Neuronal stem cell (in vitro differentiated cells): ENCODE data around the gene PEAR1.

Source experiments
- DNase-seq: peaks from one replicate; pipeline ENCODE4 v3.0.0-alpha.2; 2013; ENCODE audit warnings: low spot score
- H2AFZ ChIP-seq: one replicate; pipeline ENCODE4 v1.6.1; 2013; ENCODE audit warnings: mild to moderate bottlenecking, low read length, inconsistent platforms
- H2AK5ac ChIP-seq: 2 replicates; pipeline ENCODE4 v1.6.1; 2013; ENCODE audit warnings: low read depth, mild to moderate bottlenecking, inconsistent platforms, low read length, moderate library complexity, mixed read lengths
- H2BK120ac ChIP-seq: 2 replicates; pipeline ENCODE4 v1.6.1; 2013; ENCODE audit warnings: low read depth, mild to moderate bottlenecking, inconsistent platforms, low read length, moderate library complexity, mixed read lengths
- H2BK12ac ChIP-seq: one replicate; pipeline ENCODE4 v1.6.1; 2013; ENCODE audit warnings: low read length, inconsistent platforms
- H2BK15ac ChIP-seq: 2 replicates; pipeline ENCODE4 v1.6.1; 2013; ENCODE audit warnings: mild to moderate bottlenecking, low read length, inconsistent platforms, mixed read lengths
- H2BK5ac ChIP-seq: one replicate; pipeline ENCODE4 v1.6.1; 2013; ENCODE audit warnings: inconsistent platforms, mild to moderate bottlenecking, low read length, moderate library complexity
- H3K14ac ChIP-seq: one replicate; pipeline ENCODE4 v1.6.1; 2013; ENCODE audit warnings: low read length, inconsistent platforms
- H3K18ac ChIP-seq: 2 replicates; pipeline ENCODE4 v1.6.1; 2013; ENCODE audit warnings: low read length, inconsistent platforms
- H3K23ac ChIP-seq: 2 replicates; pipeline ENCODE4 v1.6.1; 2013; ENCODE audit warnings: low read depth, mild to moderate bottlenecking, mixed read lengths, low read length, inconsistent platforms; ENCODE audit not compliant: poor library complexity
- H3K27ac ChIP-seq: replicated peaks from 3 replicates; pipeline ENCODE4 v1.5.1; 2013; ENCODE audit warnings: low read length, inconsistent platforms
- H3K27me3 ChIP-seq, 3 experiments: 2 replicates each; pipeline ENCODE4 v1.6.1; 2013; ENCODE audit warnings: low read length in 3 of 3, mild to moderate bottlenecking in 2 of 3, inconsistent platforms in 1 of 3, low read depth in 1 of 3, mixed read lengths in 1 of 3, moderate library complexity in 1 of 3; ENCODE audit not compliant: control insufficient read depth in 3 of 3, insufficient read depth in 3 of 3
- H3K36me3 ChIP-seq, 2 donors: replicated peaks in 1 of 2; 2 replicates each; pipeline ENCODE4 v1.6.1; 2013; ENCODE audit warnings: low read length in 2 of 2; ENCODE audit not compliant: control insufficient read depth in 2 of 2, insufficient read depth in 2 of 2
- H3K4ac ChIP-seq: 2 replicates; pipeline ENCODE4 v1.6.1; 2013; ENCODE audit warnings: inconsistent platforms, mild to moderate bottlenecking, low read length, moderate library complexity
- H3K4me1 ChIP-seq, 2 donors: 1 replicate in 1 of 2; 2 replicates in 1 of 2; pipeline ENCODE4 v1.6.1; 2013; ENCODE audit warnings: low read length in 2 of 2, low read depth in 1 of 2; ENCODE audit not compliant: control insufficient read depth in 2 of 2, insufficient read depth in 1 of 2
- H3K4me2 ChIP-seq: one replicate; pipeline ENCODE4 v1.6.1; 2013; ENCODE audit warnings: mild to moderate bottlenecking, low read length, inconsistent platforms; ENCODE audit not compliant: insufficient read depth, poor library complexity, severe bottlenecking
- H3K4me3 ChIP-seq, 2 donors: 2 replicates each; pipeline ENCODE4 v1.5.1; 2013; ENCODE audit warnings: low read length in 2 of 2, mild to moderate bottlenecking in 2 of 2, inconsistent platforms in 1 of 2, moderate library complexity in 1 of 2
- H3K79me1 ChIP-seq: one replicate; pipeline ENCODE4 v1.6.1; 2013; ENCODE audit warnings: low read depth, mild to moderate bottlenecking, inconsistent platforms, low read length, moderate library complexity
- H3K9ac ChIP-seq: one replicate; pipeline ENCODE4 v1.6.1; 2013; ENCODE audit warnings: mild to moderate bottlenecking, low read depth, low read length, inconsistent platforms; ENCODE audit not compliant: poor library complexity
- H3K9me3 ChIP-seq, 2 donors: replicated peaks in 1 of 2; 2 replicates each; pipeline versions ENCODE3 to v1.6.1; 2013; ENCODE audit warnings: low read length in 2 of 2, mild to moderate bottlenecking in 2 of 2, inconsistent platforms in 1 of 2, low read depth in 1 of 2, mixed read lengths in 1 of 2, moderate library complexity in 1 of 2; ENCODE audit not compliant: control insufficient read depth in 2 of 2, insufficient read depth in 1 of 2
- H4K8ac ChIP-seq: one replicate; pipeline ENCODE4 v1.6.1; 2013; ENCODE audit warnings: low read depth, mild to moderate bottlenecking, inconsistent platforms, low read length, moderate library complexity
- H4K91ac ChIP-seq: one replicate; pipeline ENCODE4 v1.6.1; 2013; ENCODE audit warnings: low read length, low read depth, mild to moderate bottlenecking, inconsistent platforms; ENCODE audit not compliant: poor library complexity
- WGBS, 2 donors: extraction: QIAGEN DNeasy Blood & Tissue Kit; methylation state at CpG; one replicate each; pipeline ENCODE4 v1.1.7; 2013; ENCODE audit warnings: missing lambda C conversion rate in 2 of 2, mixed read lengths in 1 of 2; ENCODE audit not compliant: insufficient read length in 2 of 2, insufficient replicate concordance in 1 of 2; ENCODE audit errors: extremely low coverage in 2 of 2; 5-methylcytosine and 5-hydroxymethylcytosine counted together

Gene PEAR1

DNA sequence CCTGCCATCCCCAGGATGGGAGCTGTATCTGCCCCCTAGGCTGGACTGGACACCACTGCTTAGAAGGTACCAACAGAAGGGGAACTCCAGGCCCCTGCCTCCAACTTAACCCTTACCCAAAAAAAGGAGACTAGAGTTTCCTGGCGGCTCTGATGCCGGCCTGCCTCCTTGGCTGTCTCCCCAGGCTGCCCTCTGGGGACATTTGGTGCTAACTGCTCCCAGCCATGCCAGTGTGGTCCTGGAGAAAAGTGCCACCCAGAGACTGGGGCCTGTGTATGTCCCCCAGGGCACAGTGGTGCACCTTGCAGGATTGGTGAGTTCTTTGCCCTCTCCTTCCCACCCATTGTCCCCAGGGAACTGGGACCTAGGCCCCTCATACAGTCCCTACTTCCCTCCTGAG is 18.8 kb downstream of the PEAR1 start:
- no peak for DNase-seq
- Histone ChIP-seq H2BK12ac (no peak overlapping the region), H2AFZ (no peak overlapping the region), H3K4me3 (no peak overlapping the region), H3K27ac (no peak overlapping the region), H3K14ac (no peak overlapping the region), H3K18ac (no peak overlapping the region), H4K8ac (no peak overlapping the region), H3K4me2 (no peak overlapping the region), H3K9ac (no peak overlapping the region), H3K9me3 (no peaks in the 10 kb centered on the region), H3K4me1 (peaks cover 3 to 10% of the 10 kb centered on the region in 2 donors), H2BK15ac (peak overlapping the region; percentile 74), H4K91ac (no peak overlapping the region), H3K23ac (no peak overlapping the region), H3K27me3 (peaks cover 0 to 4% (median 2%) of the 10 kb centered on the region in 3 experiments), H3K79me1 (peaks cover 3% of the 10 kb centered on the region), H3K36me3 (no peaks in the 10 kb centered on the region), H2BK5ac (no peak overlapping the region), H3K4ac (no peak overlapping the region), H2AK5ac (no peak overlapping the region), H2BK120ac (no peak overlapping the region)
- WGBS, 2 donors: no CpG with 5 or more reads among the region's 2 CpGs

DNA sequence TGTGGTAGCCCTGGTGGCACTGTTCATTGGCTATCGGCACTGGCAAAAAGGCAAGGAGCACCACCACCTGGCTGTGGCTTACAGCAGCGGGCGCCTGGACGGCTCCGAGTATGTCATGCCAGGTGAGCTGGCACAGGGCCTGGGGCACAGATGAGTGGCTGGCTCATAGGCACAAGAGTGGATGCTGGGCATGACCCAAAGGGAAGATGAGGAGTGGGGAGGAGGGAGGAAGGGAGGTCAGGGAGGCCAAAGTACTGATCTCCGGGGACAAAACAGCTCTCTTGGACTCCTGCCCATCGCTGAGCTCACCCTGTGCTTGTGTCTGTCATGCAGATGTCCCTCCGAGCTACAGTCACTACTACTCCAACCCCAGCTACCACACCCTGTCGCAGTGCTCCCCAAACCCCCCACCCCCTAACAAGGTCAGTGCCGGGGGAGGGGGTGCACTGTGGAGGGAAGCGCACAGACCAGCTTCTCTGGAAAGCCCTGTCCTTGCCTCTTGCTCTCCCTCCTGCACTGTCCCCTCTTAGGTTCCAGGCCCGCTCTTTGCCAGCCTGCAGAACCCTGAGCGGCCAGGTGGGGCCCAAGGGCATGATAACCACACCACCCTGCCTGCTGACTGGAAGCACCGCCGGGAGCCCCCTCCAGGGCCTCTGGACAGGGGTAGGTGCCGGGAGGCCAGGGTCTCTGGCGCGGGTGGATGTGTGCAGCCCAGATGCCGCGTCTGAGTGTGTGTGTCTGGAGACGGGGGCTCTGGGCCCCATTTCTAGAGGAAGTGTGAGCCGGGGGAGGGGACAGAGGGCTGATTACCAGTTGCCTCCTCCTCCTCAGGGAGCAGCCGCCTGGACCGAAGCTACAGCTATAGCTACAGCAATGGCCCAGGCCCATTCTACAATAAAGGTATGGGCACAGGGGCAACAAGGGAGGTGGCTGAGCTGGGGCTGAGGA is 19.6 kb downstream of the PEAR1 start:
- no peak for DNase-seq
- Histone ChIP-seq H3K4me1 (peaks cover 3 to 10% of the 10 kb centered on the region in 2 donors), H2AK5ac (peak overlapping the region; percentile 32), H3K18ac (peak overlapping the region; percentile 31), H2AFZ (peak overlapping the region; percentile 72), H3K4me2 (no peak overlapping the region), H2BK12ac (no peak overlapping the region), H4K8ac (peak overlapping the region; percentile 23), H2BK120ac (no peak overlapping the region), H3K27ac (no peak overlapping the region), H3K27me3 (peaks cover 0 to 4% (median 2%) of the 10 kb centered on the region in 3 experiments), H3K14ac (peak overlapping the region; percentile 5), H3K9me3 (peaks cover 0 to under 1% of the 10 kb centered on the region in 2 donors), H3K36me3 (no peaks in the 10 kb centered on the region), H3K4ac (no peak overlapping the region), H3K4me3 (no peak overlapping the region), H3K79me1 (peaks cover 3% of the 10 kb centered on the region), H2BK5ac (no peak overlapping the region), H2BK15ac (peak overlapping the region; percentile 49), H4K91ac (no peak overlapping the region), H3K23ac (peak overlapping the region; percentile 58), H3K9ac (no peak overlapping the region)
- no CpG with 5 or more reads among the region's 24 CpGs for WGBS, 2 donors

DNA sequence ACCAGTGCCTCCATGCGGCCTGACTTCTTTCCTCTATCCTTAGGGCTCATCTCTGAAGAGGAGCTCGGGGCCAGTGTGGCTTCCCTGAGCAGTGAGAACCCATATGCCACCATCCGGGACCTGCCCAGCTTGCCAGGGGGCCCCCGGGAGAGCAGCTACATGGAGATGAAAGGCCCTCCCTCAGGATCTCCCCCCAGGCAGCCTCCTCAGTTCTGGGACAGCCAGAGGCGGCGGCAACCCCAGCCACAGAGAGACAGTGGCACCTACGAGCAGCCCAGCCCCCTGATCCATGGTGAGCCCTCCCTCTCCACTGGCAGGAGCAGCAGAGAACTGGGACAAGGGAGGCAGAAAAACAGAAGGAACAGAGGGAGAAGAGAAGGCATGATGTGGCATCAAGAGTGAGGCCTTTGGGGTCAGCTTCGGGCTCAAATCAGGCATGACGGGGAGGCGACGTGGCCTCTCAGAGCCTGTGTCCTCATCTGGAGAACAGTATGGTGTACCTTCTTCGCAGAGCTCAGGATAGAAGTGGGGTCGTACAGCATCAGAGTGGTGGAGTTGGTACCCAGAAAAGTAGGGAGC is 20.4 kb downstream of the PEAR1 start:
- Histone ChIP-seq H3K36me3 (no peaks in the 10 kb centered on the region), H3K79me1 (peaks cover 3% of the 10 kb centered on the region), H2AK5ac (peak overlapping the region; percentile 32), H4K91ac (no peak overlapping the region), H4K8ac (no peak overlapping the region), H3K18ac (peak overlapping the region; percentile 31), H3K27ac (no peak overlapping the region), H3K4me1 (peaks cover 3 to 10% of the 10 kb centered on the region in 2 donors), H3K4me3 (no peak overlapping the region), H3K4me2 (no peak overlapping the region), H2BK5ac (no peak overlapping the region), H3K4ac (no peak overlapping the region), H2BK15ac (peak overlapping the region; percentile 49), H3K27me3 (peaks cover 0 to 4% (median 2%) of the 10 kb centered on the region in 3 experiments), H2BK12ac (peak overlapping the region; percentile 1), H3K9me3 (peaks cover 0 to 5% of the 10 kb centered on the region in 2 donors), H3K23ac (no peak overlapping the region), H2BK120ac (no peak overlapping the region), H2AFZ (peak overlapping the region; percentile 72), H3K9ac (no peak overlapping the region), H3K14ac (peak overlapping the region; percentile 5)
- WGBS, 2 donors: no CpG with 5 or more reads among the region's 13 CpGs
- DNase-seq: no peak

DNA sequence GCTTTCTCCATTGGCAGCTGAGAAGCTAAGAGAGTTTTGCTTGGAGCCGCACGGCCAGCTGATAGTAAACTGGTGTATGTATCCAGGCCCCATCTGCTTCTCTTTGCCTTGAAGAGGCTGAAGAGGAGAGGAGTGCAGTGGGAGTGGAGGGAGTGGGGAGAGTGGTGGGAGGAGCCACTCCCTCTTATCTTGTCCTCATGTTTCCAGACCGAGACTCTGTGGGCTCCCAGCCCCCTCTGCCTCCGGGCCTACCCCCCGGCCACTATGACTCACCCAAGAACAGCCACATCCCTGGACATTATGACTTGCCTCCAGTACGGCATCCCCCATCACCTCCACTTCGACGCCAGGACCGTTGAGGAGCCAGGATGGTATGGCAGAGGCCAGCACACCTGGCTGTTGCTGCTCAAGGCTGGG is 20.9 kb downstream of the PEAR1 start:
- peak overlapping the region; percentile 27 for H3K9ac ChIP-seq
- no peaks in the 10 kb centered on the region for H3K36me3 ChIP-seq
- no CpG with 5 or more reads among the region's 9 CpGs for WGBS, 2 donors

More for the DNA sequence above, 20.9 kb downstream of the PEAR1 start:
- H3K79me1 ChIP-seq: peaks cover 3% of the 10 kb centered on the region
- H2BK12ac ChIP-seq: no peak overlapping the region
- no peak for DNase-seq
- no peak overlapping the region for H3K27ac ChIP-seq
- no peak overlapping the region for H3K14ac ChIP-seq
- no peak overlapping the region for H2BK120ac ChIP-seq
- peaks cover 0 to 5% of the 10 kb centered on the region in 2 donors for H3K9me3 ChIP-seq
- H4K8ac ChIP-seq: no peak overlapping the region
- no peak overlapping the region for H3K4ac ChIP-seq
- H2BK15ac ChIP-seq: no peak overlapping the region
- H2BK5ac ChIP-seq: no peak overlapping the region
- no peak overlapping the region for H4K91ac ChIP-seq
- peak overlapping the region; percentile 49 for H2AK5ac ChIP-seq
- no peak overlapping the region for H3K23ac ChIP-seq
- peaks cover 3 to 10% of the 10 kb centered on the region in 2 donors for H3K4me1 ChIP-seq
- no peak overlapping the region for H3K18ac ChIP-seq
- H2AFZ ChIP-seq: no peak overlapping the region
- no peak overlapping the region for H3K4me2 ChIP-seq
- H3K27me3 ChIP-seq: peaks cover 0 to 6% (median 4%) of the 10 kb centered on the region in 3 experiments
- H3K4me3 ChIP-seq: no peak overlapping the region
